ENCODE measurements around the gene PSD. TPM values are rescaled to one million over a fixed set of nuclear protein-coding genes. Genes with fewer than 3 reads are reported as not detected.

Gene PSD
- total RNA-seq, 1 experiment from 2014 or later: 3.4 TPM

DNA sequence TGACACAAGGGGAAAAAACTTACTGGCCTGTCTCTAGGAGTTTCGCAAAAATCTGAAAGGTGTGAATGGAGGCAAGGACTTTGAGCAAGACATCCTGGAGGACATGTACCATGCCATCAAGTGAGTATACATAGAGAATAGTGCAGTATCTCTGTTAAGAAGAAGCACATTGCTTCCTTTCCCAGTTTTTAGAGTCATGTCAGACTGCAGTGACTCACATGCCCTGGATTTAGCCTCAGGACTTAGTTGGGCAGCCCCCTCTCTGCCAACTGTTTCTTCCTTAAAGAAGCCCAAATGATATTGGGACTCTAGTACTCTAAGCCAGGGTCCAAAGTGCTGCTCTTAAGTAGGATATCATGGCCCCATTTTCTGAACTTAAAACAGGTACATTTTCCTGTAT lies 51.1 kb downstream of the PSD start:
- Histone ChIP-seq H3K23me2 (ENCODE audit: insufficient read length, low read depth, low read length, poor library complexity, severe bottlenecking) (no peaks in the 10 kb centered on the region), H3K4ac (ENCODE audit: low read depth, low read length) (no peak overlapping the region), H3K27ac (ENCODE audit: insufficient read length, low read depth, low read length) (no peak overlapping the region), H3K4me2 (ENCODE audit: insufficient read depth, insufficient read length, low read length) (no peak overlapping the region), H2BK5ac (ENCODE audit: insufficient read length, low read length) (no peak overlapping the region), H3K18ac (ENCODE audit: insufficient read length, low read depth, low read length) (no peak overlapping the region), H4K5ac (ENCODE audit: insufficient read length, low read depth, low read length) (no peak overlapping the region), H4K91ac (ENCODE audit: insufficient read length, low read depth, low read length) (no peak overlapping the region), H3K79me2 (ENCODE audit: insufficient read depth, low read length) (no peaks in the 10 kb centered on the region), H3T11ph (ENCODE audit: low read length) (no peak overlapping the region), H2BK12ac (ENCODE audit: insufficient read length, low read depth, low read length) (no peak overlapping the region), H3K27me3 (ENCODE audit: insufficient read depth, low read length) (no peaks in the 10 kb centered on the region), H3K4me1 (ENCODE audit: insufficient read depth, low read length) (no peaks in the 10 kb centered on the region), H3K56ac (ENCODE audit: insufficient read length, low read depth, low read length) (no peak overlapping the region), H2AFZ (ENCODE audit: low read length) (no peak overlapping the region), H3K14ac (ENCODE audit: insufficient read depth, low read length) (no peak overlapping the region), H3K9me3 (ENCODE audit: control insufficient read depth, low read depth, low read length) (no peaks in the 10 kb centered on the region), H3K9ac (ENCODE audit: extremely low read depth, insufficient read length, low read length) (no peak overlapping the region), H2BK20ac (ENCODE audit: low read depth, low read length, poor library complexity, severe bottlenecking) (no peak overlapping the region), H2AK5ac (ENCODE audit: insufficient read length, low read length) (no peak overlapping the region), H2BK120ac (ENCODE audit: low read depth, low read length, poor library complexity, severe bottlenecking) (no peak overlapping the region), H4K8ac (replicated peaks; ENCODE audit: insufficient read length, low read depth, low read length) (no peak overlapping the region), H3K79me1 (ENCODE audit: insufficient read depth, low read depth, low read length, poor library complexity, severe bottlenecking) (no peaks in the 10 kb centered on the region), H2BK15ac (ENCODE audit: low read depth, low read length) (no peak overlapping the region), H4K20me1 (ENCODE audit: control insufficient read depth, insufficient read depth, insufficient read length) (no peaks in the 10 kb centered on the region), H3K23ac (ENCODE audit: insufficient read length, low read depth, low read length) (no peak overlapping the region)
- Mint-ChIP-seq H3K36me3 (ENCODE audit: insufficient read depth in 1 of 3, low read depth in 3 of 3) (peaks cover 43 to 84% (median 73%) of the 10 kb centered on the region in 3 experiments), H3K4me1 (no peaks in the 10 kb centered on the region), H3K27ac (no peak overlapping the region), H3K9me3 (0 out of 5 replicates have a peak, but pooled peaks cover 0 to 4% of the 10 kb centered on the region in 2 experiments), H3K27me3 (ENCODE audit: low read depth) (no peaks in the 10 kb centered on the region), H3K4me3 (no peak overlapping the region)
- WGBS (ENCODE audit: extremely low coverage, insufficient read length, low lambda C conversion rate): no CpG with 5 or more reads among the region's 1 CpG
- no peak for DNase-seq
- TF ChIP-seq, protein P1, sequence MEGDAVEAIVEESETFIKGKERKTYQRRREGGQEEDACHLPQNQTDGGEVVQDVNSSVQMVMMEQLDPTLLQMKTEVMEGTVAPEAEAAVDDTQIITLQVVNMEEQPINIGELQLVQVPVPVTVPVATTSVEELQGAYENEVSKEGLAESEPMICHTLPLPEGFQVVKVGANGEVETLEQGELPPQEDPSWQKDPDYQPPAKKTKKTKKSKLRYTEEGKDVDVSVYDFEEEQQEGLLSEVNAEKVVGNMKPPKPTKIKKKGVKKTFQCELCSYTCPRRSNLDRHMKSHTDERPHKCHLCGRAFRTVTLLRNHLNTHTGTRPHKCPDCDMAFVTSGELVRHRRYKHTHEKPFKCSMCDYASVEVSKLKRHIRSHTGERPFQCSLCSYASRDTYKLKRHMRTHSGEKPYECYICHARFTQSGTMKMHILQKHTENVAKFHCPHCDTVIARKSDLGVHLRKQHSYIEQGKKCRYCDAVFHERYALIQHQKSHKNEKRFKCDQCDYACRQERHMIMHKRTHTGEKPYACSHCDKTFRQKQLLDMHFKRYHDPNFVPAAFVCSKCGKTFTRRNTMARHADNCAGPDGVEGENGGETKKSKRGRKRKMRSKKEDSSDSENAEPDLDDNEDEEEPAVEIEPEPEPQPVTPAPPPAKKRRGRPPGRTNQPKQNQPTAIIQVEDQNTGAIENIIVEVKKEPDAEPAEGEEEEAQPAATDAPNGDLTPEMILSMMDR (conservative IDR thresholded peaks at IDR 0.05): no peak

All from H9 (cell line).